Stimulated activated CD8-positive, alpha-beta memory T cell treated with anti-CD3 and anti-CD28 coated beads, Interleukin-15, amount 100 ng/mL, for 48 hours (primary cell): ENCODE measurements around the gene ATP6V0D1.
"Not testable (repeated sequence)": the region's sequence is repeated elsewhere in the genome, so short reads cannot be mapped to it uniquely, and the experiment has no call there.

Source experiments
- DNase-seq, 2 donors: peaks; one replicate each; pipeline ENCODE4 v3.0.0-alpha.2; 2020; ENCODE audit warnings: low read depth in 2 of 2

ATP6V0D1 gene

GRCh38 chr16:67480833-67481560 lies at the start of gene ATP6V0D1:
ATP6V0D1 (minus strand) TSS chr16:67481157; CDS start chr16:67481086, 71 bp downstream.
- peak; percentile 97 to 99 for DNase-seq

DNA sequence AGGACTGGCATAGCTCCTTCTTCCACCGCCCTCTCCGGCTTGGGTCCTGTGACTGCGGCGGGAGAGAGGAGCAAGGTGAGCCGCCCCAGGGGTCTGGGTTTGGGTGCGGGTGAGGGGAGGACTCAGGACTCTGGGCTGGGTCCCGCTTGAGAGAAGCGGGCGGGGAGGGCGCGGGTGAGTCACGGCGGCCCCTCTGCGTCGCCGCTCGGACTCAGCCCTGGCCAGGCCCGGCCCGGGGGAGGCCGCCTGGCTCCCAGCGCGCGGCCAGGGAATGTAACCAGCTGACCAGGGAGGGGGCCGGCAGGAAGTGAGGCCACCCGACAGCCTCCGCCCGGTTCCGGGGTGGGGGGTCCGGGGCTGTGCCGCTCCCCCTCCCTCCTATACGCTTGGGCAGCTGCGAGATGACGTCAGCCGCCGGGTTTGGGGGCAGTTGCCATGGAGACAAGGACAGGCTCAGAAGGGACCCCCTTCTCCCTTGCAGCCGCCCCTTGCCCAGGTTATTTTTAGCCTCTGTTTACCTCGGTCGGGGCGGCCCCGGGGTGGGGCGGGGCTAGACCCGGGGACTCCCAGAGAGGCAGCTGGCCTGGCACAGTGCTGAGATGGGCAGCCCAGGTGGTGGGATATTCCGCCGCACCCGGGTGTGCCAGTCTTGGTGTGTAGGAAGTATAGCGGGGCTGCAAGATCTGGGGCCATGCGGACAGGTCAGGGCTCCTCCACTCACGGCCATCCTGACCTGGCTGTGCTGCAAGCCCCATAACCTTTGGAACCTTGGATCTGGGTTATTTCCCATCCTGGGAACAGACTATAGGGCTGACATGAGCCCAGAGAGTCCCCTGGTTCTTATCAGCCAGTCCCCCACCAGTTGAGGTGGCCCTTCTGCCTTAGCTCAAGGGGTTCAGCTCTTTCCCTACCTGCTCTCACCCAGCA lies 49.3 kb upstream of the ATP6V0D1 start:
- no peak for DNase-seq

- no peak for DNase-seq
Observed at GRCh38 chr16:67529582-67530012, 48.6 kb upstream of the ATP6V0D1 start.

DNA sequence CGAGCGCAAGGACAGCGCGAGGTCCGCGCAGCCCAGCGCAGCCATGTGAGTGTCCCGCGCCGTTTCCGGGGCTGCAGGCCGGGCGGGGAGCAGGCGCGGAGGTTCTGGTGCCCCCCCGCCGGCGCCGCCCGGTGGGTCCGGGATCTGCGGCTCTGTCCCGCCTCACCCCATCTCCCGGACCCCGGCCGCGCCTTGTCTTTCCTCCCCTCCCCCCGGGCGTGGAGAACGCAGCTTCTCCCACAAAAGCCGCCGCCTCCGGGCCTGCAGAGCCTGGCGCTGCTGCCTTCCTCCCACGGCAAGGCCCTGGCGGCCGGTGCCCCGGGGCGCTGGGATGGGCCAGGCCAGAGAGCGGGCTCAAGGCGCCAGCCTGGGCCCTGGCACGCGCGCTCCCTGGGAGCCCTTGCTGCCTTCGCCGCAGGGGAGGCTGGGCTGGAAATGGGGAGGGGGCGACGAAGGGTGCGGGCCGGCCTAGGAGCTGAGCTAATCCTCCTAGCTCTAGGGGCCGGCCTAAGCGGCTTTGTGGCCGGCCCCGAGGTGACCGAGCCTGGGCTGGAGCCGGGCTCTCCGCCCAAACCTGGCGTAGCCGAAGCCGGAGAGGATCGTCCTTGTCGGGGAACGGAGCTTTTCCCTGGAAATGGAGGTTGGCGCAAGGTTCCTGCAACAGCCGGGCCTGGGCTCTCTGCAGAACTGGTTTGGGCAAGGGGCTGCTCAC lies 48.1 kb upstream of the ATP6V0D1 start:
- DNase-seq, result no peak

DNA sequence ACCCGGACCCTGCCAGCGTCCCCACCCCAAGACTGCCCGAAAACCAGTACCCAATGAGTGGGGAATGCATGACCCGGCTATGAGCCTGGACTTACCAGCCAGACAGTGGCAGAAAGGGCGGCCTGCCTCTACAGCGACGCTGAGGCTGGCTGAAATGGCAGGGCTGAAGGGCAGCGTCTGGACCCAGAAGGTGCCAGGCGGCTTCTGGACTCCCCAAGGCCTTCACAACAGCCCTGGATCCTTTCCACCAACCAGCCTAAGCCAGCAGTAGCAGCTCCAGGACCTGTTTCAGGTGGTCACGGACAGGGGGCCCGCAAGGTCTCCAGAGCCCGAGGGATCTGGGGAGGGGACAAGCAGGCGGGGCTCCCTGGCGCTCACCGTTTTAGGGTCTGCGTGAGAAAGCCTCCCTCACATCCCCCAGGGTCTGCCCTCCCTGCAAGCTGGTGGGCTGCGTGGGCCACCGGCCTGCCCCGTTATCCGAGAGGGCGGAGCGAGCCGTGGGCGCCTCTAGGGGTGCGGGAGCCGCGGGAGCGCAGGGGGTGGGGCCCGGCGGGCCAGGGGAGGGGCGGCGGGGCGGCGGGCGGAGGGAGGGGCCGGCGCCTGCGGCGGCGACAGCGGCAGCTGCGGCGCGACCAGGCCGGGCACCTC lies 47.4 kb upstream of the ATP6V0D1 start, which contains the start of gene RIPOR1:
Gene RIPOR1 (plus strand): TSS at position 608 of the 648 bp plus-strand sequence. CDS start 9,618 bp downstream, outside the sequence.
- no peak for DNase-seq

DNA sequence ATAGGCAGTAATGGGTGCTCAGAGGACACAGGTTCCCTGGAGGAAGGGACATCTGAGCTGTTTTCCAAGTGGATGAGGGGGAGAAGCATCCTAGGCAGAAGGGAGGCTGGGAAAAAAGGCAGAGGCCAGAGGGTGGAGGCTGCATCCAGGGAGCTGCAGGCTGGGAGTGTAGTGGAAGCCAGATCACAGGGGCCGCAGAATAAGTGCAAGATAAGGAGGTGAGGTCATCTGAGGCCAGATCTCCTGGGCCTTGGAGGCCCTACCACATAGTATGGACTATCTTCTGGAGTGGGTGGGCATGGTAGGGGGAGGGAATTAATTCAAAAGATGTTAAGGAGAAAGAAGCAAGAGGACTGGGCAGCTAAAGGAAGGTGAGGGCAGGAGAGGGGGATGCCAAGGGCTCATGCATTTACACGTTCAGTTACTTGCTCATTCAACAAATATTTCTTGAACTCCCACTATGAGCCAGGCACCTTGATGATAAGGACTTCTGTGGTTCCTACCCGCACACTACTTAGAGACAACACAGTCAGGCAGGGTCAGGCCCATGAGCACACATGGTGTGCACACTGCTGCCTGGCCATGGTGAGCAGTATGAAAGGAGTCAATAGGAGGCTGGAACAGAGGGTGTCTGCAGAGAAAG lies 45.3 kb upstream of the ATP6V0D1 start:
- no peak for DNase-seq

DNA sequence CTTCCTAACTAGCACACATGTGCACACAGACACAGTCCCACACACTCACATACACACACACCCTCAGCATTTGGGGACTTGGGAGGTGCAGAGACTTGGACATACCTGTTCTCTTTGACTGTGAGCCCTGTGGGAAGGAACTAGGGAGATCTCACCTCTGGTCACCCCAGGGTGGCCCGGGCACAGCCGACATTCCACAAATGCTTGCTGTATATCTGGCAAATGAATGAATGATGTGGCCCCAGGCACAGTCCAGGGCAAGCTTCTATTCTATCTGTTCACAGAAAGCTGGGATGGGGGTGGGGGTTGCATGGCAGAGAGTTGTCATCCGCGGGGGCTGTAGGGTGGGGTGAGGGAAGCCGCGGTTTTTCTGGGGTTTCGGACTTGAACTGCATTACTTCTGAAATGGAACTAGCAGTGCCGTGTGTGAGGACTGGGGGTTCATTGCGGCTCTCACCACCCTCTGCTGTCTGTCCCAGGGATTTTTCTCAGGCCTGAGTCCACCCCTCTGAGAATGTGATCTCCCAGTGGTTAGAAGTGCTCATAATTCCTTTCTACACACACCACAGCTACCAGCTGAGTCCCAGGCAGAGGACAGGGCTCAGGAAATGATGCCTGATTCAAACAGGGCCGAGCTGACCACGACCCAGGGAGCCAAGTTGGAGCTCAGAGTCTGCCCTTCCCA lies 44.4 kb upstream of the ATP6V0D1 start:
- DNase-seq, result no peak

- peak; percentile 93 to 94 for DNase-seq
Observed at GRCh38 chr16:67521095-67521804, 40.3 kb upstream of the ATP6V0D1 start.

GRCh38 chr16:67519242-67519641 lies 38.3 kb upstream of the ATP6V0D1 start:
- DNase-seq, result no peak

- no peak for DNase-seq
Observed at GRCh38 chr16:67518676-67519075, 37.7 kb upstream of the ATP6V0D1 start.

GRCh38 chr16:67517661-67518423 lies 36.9 kb upstream of the ATP6V0D1 start:
- DNase-seq, result no peak

- DNase-seq, result no peak
Observed at GRCh38 chr16:67517155-67517445, 36.1 kb upstream of the ATP6V0D1 start.

GRCh38 chr16:67516296-67517154 lies 35.6 kb upstream of the ATP6V0D1 start:
- DNase-seq, result no peak

- peak; percentile 47 to 67 for DNase-seq
Observed at GRCh38 chr16:67514382-67514828, 33.4 kb upstream of the ATP6V0D1 start.

DNA sequence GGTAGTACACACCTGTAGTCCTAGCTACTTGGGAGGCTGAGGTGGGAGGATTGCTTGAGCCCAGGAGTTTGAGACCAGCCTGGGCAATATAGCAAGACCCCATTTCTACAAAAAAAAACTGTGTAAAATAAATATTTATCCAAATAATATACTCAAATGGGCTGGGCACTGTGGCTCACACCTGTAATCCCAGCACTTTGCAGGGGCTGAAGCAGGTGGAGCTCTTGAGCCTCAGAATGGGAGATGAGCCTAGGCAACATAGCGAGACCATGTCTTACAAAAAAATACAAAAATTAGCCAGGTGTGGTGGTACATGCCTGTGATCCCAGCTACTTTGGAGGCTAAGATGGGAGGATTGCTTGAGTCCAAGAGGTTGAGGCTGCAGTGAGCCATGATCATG lies 32.9 kb upstream of the ATP6V0D1 start:
- DNase-seq, result not testable (repeated sequence)

- no peak for DNase-seq
Observed at GRCh38 chr16:67509016-67509415, 28.1 kb upstream of the ATP6V0D1 start.

DNA sequence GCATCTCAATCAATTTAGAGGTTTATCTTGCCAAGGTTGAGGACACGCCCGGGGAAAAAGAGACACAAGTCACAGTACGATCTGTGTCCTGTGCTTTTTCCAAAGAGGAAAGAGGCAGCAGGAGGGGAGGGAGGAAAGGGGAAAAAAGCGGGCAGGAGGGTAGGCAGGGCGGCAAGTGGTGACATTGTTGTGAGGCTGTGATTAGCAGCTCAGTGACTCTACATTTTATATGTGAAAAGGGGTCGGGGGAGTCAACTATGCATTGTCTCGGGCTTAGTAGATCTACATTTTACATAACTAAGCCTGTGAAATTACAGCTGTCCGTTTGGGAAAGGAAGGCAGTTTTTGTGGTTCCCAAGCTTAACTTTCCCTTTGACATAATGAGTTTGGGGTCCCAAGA lies 25.5 kb upstream of the ATP6V0D1 start:
- no peak for DNase-seq
